GM12875 (cell line): ENCODE results near the gene DEFB118.

Source experiments
- H3K4me3 ChIP-seq: one replicate; pipeline ENCODE4 v1.5.1; 2011; ENCODE audit warnings: low read depth, low read length, control low read depth
- TF ChIP-seq, protein P1 (sequence below): IDR thresholded peaks from 2 replicates; pipeline ENCODE4 v1.5.1; 2011; ENCODE audit warnings: low read depth, mild to moderate bottlenecking, control low read depth, inconsistent platforms, low read length, moderate library complexity, borderline replicate concordance; ENCODE audit not compliant: insufficient read depth

Gene DEFB118

DNA sequence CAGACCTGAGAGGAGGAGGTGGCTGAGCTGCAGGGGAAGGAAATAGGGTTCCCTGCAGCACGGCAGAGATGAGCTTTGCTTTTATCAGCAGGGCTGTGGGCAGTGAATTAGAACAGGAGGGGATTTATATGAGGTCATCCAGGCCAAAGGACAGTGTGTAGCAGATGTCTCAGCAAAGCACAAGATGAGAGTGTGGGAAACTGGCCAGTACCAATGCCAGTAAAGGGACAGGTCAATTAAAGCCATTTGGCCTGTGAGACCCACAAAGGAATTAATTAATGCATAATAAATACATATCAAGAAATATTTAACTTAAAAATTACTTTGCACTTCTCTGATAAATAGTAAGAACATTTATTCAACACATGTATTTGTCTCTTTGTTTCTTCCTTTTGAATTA, 22.1 kb downstream of the DEFB118 start, which contains the start of gene DEFB119:
TSS of gene DEFB119 (minus strand) at position 101 of the 400 bp plus-strand sequence. CDS start 107 bp downstream, outside the sequence.
- H3K4me3 ChIP-seq, result no peak within 1 kb of the TSS
- TF ChIP-seq, protein P1, sequence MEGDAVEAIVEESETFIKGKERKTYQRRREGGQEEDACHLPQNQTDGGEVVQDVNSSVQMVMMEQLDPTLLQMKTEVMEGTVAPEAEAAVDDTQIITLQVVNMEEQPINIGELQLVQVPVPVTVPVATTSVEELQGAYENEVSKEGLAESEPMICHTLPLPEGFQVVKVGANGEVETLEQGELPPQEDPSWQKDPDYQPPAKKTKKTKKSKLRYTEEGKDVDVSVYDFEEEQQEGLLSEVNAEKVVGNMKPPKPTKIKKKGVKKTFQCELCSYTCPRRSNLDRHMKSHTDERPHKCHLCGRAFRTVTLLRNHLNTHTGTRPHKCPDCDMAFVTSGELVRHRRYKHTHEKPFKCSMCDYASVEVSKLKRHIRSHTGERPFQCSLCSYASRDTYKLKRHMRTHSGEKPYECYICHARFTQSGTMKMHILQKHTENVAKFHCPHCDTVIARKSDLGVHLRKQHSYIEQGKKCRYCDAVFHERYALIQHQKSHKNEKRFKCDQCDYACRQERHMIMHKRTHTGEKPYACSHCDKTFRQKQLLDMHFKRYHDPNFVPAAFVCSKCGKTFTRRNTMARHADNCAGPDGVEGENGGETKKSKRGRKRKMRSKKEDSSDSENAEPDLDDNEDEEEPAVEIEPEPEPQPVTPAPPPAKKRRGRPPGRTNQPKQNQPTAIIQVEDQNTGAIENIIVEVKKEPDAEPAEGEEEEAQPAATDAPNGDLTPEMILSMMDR, result no peak

DNA sequence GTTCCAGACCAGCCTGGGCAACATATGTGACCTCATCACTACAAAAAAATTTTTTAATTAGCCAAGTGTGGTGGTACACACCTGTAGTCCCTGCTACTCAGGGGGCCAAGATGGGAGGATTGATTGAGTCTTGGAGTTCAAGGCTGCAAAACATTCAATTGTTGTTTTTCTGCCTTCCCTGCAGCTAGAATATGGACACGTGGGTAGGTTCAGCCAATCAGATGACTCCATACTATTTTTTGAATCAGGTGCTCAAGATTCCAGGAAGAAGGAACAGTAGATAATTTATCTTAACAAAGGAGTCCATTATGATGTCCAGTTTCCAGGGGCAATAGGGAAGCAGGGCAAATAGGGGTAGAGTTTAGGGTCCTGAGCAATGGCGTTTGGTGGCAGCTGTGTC, 24.4 kb downstream of the DEFB118 start:
- TF ChIP-seq, protein P1, result no peak
- no peak overlapping the region for H3K4me3 ChIP-seq

DNA sequence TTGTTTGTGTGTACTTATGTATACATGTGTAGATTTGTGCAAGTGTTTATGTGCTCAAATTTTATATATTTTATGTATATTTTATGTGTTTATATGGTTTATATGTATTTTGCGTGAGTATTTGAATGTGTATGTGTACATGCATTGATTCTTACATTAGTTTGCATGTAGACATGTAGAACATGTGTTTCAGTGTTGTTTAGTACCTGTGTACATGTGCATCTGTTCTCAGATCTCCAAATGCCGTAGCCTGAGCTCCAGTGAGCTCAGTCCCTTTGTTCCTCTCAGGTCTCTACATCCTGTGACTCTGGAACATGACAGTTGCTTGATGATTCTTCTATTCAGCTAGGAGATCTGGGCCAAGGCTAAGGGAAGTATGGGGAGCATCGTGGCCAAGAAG, 26.5 kb downstream of the DEFB118 start:
- TF ChIP-seq, protein P1, result no peak
- no peak overlapping the region for H3K4me3 ChIP-seq

DNA sequence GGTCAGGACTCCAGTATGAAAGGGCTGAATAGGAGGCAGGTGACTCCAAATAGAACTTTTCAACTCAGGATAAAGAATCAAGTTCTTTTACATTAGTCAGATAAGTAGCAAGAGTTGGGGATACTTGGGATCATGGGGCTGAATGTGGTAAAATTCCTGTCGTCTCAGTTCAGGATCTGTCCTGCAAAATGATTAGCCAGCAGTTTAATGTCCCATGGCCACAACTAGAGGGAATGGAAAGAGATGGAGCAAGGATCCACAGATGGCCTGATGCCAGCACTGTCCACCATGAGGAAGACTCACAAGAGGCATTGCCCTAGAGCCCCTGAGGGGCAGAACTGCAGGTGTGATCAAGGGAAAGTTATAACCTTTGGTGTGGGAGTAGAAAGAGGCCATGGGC, 35.5 kb downstream of the DEFB118 start:
- no peak overlapping the region for H3K4me3 ChIP-seq
- TF ChIP-seq, protein P1, result no peak

DNA sequence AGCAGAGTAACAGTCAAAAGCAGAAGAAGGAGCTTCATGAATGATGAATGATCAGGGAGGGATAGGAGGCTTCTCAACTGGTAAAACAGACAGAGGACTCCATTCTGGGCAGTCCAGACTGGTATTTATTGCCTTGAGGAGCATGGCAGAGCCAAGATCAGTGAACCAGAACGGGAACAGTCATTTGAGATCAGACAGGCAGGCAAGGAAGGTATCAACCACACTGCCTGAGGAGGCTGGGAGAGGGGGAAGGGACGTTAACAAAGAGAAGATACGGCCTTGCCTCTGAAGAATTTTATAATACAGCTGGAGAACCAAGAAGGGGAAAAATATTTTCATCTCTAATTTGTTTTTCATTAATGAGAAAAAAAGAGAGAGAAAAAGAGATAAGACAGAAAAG, 37.7 kb downstream of the DEFB118 start, which contains the start of gene DEFB121:
TSS of gene DEFB121 (minus strand) at position 101 of the 400 bp plus-strand sequence. CDS start at position 38, 63 bp downstream.
- TF ChIP-seq, protein P1, result no peak
- H3K4me3 ChIP-seq, result no peak within 1 kb of the TSS

GRCh38 chr20:31410011-31410410, 41.6 kb downstream of the DEFB118 start:
- H3K4me3 ChIP-seq, result no peak overlapping the region
- TF ChIP-seq, protein P1, result no peak

- TF ChIP-seq, protein P1, result no peak
- no peak overlapping the region for H3K4me3 ChIP-seq
These were observed 46.0 kb downstream of the DEFB118 start for GRCh38 chr20:31414381-31414780.
